ENCODE measurements around the gene TRIM10. TPM values are rescaled to one million over a fixed set of nuclear protein-coding genes. Genes with fewer than 3 reads are reported as not detected.
"Not testable (repeated sequence)": the region's sequence is repeated elsewhere in the genome, so short reads cannot be mapped to it uniquely, and the experiment has no call there.

The TRIM10 gene
- total RNA-seq, 2 donors from 2014 or later: not detected

GRCh38 chr6:30118691-30119090, 42.3 kb downstream of the TRIM10 start:
- not testable (repeated sequence) for H3K4me1 Mint-ChIP-seq (ENCODE audit: low read depth in 2 of 2); H3K4me3 Mint-ChIP-seq; DNase-seq (ENCODE audit: low spot score); ATAC-seq; H3K27ac Mint-ChIP-seq; H3K36me3 Mint-ChIP-seq; H3K9me3 Mint-ChIP-seq
- H3K27me3 Mint-ChIP-seq: peaks cover 29 to 44% of the 10 kb centered on the region in 2 donors

DNA sequence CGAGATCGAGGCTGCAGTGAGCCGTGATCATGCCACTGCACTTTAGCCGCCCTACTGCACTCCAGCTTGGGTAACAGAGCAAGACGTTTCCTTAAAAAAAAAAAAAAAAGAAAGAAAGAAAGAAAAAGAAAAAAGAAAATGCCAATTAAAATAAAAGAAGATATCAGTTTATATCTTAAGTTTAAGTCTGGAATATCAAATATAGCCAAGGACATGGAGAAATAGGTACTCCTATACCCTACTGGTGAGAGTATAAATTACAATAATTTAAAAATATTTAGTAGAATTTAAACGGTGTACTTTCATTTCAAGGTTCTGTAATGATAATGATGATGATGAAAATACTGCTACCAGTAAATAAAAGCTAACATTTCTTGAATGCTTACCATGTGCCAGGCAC, 44.3 kb downstream of the TRIM10 start:
- H3K4me1 Mint-ChIP-seq (ENCODE audit: low read depth in 2 of 2): peaks cover 9 to 10% of the 10 kb centered on the region in 2 donors
- H3K36me3 Mint-ChIP-seq: no peaks in the 10 kb centered on the region
- no peak for DNase-seq (ENCODE audit: low spot score)
- H3K9me3 Mint-ChIP-seq: no peaks in the 10 kb centered on the region
- no peak for ATAC-seq
- no peak overlapping the region for H3K4me3 Mint-ChIP-seq
- H3K27me3 Mint-ChIP-seq: peaks cover 34 to 45% of the 10 kb centered on the region in 2 donors
- H3K27ac Mint-ChIP-seq: no peak overlapping the region

DNA sequence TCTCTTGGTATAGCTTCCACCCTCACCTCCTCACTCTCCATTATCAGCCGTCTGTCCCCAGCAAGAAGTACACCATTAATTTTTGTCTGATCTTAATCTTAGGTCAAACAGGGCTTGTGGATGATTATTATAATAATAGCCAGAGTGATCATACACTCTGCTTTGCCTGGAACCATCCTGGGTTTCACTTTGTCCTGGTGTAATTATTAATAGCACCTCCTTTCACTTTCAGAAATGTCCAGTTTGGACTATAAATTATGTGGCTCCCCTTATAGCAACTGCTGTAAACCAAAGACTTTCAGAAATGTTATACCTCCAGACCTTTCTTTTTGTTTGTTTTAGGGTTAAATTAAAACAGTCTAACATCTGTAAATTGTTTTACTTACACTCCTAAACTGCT, 47.2 kb downstream of the TRIM10 start:
- no peak for DNase-seq (ENCODE audit: low spot score)
- no peaks in the 10 kb centered on the region for H3K9me3 Mint-ChIP-seq
- H3K36me3 Mint-ChIP-seq: no peaks in the 10 kb centered on the region
- H3K27ac Mint-ChIP-seq: no peak overlapping the region
- H3K4me1 Mint-ChIP-seq (ENCODE audit: low read depth in 2 of 2): peaks cover 10% of the 10 kb centered on the region in 2 donors
- H3K4me3 Mint-ChIP-seq: no peak overlapping the region
- H3K27me3 Mint-ChIP-seq: peaks cover 37 to 45% of the 10 kb centered on the region in 2 donors
- ATAC-seq: no peak

DNA sequence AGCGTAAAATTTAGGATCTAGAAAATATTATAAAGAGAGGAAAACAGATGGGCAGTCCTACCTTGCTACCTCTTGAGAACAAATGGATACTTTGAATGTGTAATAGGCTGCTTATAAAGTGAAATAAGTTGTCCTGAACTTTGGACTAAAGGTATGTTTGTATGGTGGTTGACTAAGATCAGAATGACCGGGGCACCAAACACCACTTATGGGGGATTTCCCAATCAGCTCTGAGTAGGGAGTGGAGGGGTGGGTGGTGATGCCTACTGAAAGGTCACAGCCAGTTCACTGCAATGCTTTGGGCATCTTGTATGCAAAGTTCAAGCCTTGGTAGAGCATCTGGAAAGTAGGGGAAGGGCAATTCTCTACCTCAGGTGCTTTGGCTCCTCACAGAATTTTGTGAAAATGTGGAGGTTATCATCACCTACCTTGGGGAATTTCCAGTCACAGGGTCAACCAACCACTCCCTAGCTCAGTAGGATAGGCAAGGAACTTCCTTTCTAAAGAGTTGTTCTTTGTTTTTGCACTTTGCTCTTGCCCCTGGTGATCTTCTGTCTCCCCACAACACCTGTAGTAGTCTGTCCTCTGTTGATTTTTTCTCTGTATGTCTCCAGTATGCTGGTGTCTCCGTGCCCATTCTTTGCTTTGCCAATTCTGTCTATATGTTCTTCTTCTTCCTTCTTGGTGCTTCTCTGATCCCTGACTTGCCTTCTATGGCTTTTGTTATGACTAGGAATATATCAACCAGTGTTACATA, 47.8 kb downstream of the TRIM10 start, which contains the start of gene TRIM31:
TRIM31 (minus strand) TSS at position 88 of the 757 bp plus-strand sequence. CDS start 285 bp downstream, outside the sequence.
- peaks cover 43 to 50% of the 10 kb centered on the region in 2 donors for H3K27me3 Mint-ChIP-seq
- DNase-seq (ENCODE audit: low spot score) (no peak), ATAC-seq (no peak)
- H3K4me1 Mint-ChIP-seq (ENCODE audit: low read depth in 2 of 2): peaks cover 10 to 15% of the 10 kb centered on the region in 2 donors
- no peaks in the 10 kb centered on the region for H3K36me3 Mint-ChIP-seq
- H3K4me3 Mint-ChIP-seq: no peak within 1 kb of the TSS
- H3K9me3 Mint-ChIP-seq: no peaks in the 10 kb centered on the region
- H3K27ac Mint-ChIP-seq: no peak within 1 kb of the TSS

DNA sequence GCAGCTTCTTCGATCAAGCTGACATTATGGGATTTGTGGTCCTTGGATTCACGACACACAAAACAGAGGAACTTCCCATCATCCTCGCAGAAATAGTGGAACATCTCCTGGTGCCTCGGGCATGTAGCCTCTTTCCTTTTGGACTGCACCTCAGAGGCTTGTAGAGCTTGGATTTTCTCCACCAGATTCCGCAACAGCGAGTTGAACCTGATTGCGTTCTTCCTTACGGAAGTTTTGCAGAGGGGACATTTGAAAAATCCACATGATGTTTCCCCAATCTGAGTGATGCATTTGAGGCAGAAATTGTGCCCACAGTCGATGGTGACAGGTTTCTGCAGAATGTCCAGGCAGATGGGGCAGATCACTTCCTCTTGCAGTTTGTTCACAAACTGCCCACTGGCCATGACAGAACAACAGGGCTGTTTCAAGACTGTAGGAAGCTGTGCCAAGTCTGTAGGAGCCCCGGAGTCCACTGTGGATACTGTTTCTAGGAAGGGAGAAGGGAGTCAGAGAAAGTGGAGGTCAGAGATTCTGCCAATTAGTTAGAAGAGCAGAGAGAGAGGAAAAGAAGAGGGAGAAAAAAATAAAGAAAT, 48.5 kb downstream of the TRIM10 start:
- no peak for DNase-seq (ENCODE audit: low spot score)
- Mint-ChIP-seq H3K9me3 (no peaks in the 10 kb centered on the region), H3K36me3 (no peaks in the 10 kb centered on the region), H3K4me3 (no peak overlapping the region), H3K27me3 (peaks cover 46 to 50% of the 10 kb centered on the region in 2 donors), H3K4me1 (ENCODE audit: low read depth in 2 of 2) (peaks cover 14 to 18% of the 10 kb centered on the region in 2 donors), H3K27ac (no peak overlapping the region)
- ATAC-seq: no peak

GRCh38 chr6:30111266-30111856, 49.6 kb downstream of the TRIM10 start:
- peaks cover 14 to 18% of the 10 kb centered on the region in 2 donors for H3K4me1 Mint-ChIP-seq (ENCODE audit: low read depth in 2 of 2)
- ATAC-seq: no peak
- no peak for DNase-seq (ENCODE audit: low spot score)
- H3K27me3 Mint-ChIP-seq: peaks cover 48 to 53% of the 10 kb centered on the region in 2 donors
- H3K9me3 Mint-ChIP-seq: no peaks in the 10 kb centered on the region
- H3K4me3 Mint-ChIP-seq: no peak overlapping the region
- H3K36me3 Mint-ChIP-seq: no peaks in the 10 kb centered on the region
- no peak overlapping the region for H3K27ac Mint-ChIP-seq

GRCh38 chr6:30104661-30105060, 56.4 kb downstream of the TRIM10 start:
- Mint-ChIP-seq H3K27ac (no peak overlapping the region), H3K4me3 (no peak overlapping the region), H3K36me3 (no peaks in the 10 kb centered on the region), H3K4me1 (ENCODE audit: low read depth in 2 of 2) (peaks cover 37 to 41% of the 10 kb centered on the region in 2 donors), H3K27me3 (peaks cover 40 to 46% of the 10 kb centered on the region in 2 donors), H3K9me3 (no peaks in the 10 kb centered on the region)
- DNase-seq (ENCODE audit: low spot score) (no peak), ATAC-seq (no peak)

DNA sequence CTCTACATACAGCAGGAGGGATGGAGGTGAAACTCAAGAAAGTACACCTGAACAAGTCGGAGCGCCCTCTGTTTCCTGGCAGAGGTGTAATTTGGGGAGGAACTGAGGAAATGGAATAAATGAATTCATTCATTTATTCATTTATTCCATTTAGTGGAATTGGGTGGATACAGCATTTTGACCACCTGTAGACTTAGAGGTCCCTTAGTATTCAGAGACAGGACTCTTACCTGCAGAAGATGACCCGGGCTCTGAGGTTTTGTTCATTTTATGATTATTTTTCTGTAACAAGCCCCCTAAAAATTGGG, 57.2 kb downstream of the TRIM10 start:
- peaks cover 44 to 49% of the 10 kb centered on the region in 2 donors for H3K27me3 Mint-ChIP-seq
- no peaks in the 10 kb centered on the region for H3K36me3 Mint-ChIP-seq
- peak overlapping the region; percentile 79 for H3K4me3 Mint-ChIP-seq
- DNase-seq (ENCODE audit: low spot score) (no peak), ATAC-seq (no peak)
- no peak overlapping the region for H3K27ac Mint-ChIP-seq
- peaks cover 37 to 40% of the 10 kb centered on the region in 2 donors for H3K4me1 Mint-ChIP-seq (ENCODE audit: low read depth in 2 of 2)
- no peaks in the 10 kb centered on the region for H3K9me3 Mint-ChIP-seq

DNA sequence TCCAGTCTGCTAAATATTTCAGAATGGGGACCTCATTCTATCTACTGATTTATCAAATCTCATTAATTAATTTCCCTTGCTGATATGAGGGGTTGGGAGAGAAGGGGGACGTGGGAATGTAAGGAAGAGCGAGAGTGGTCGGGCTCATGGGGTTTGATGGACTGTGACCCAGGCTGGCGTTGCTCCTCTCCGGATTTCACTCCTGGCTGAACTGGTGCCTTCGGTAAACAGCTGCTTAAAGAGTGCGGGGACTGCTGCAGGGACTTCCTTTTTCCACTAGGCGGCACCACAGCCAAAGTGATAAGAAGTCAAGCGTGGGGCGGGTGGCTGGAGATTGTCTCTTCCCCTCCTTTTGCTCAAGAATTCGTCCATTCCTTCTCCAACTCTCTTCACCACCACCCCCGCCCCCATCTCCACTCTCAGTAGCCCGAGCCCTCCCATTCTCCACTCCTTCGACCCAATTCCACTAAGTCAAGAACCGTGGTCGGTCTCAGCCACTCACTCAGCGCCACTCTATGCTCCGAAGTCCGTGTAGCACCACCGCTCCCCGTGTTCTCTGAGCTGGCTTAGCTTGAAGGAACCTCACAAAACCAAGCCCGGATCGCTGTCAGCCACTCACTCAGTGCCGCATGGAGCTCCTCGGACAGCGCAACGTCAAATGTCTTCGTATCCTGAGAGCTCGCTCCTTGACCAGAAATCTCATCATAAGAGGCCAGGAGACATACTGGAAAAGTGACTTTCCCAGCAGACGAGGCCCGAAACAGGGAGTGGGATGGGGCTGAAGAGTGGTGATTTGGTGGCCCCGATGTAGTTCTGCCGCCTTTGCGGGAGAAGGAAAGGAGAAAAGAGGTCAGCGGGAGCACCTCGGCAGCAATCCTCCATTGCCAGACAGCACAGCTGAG, 57.8 kb downstream of the TRIM10 start:
- peak; percentile 85 for DNase-seq (ENCODE audit: low spot score)
- H3K27me3 Mint-ChIP-seq: peaks cover 44 to 50% of the 10 kb centered on the region in 2 donors
- H3K27ac Mint-ChIP-seq: peak overlapping the region in 1 of 2 donors; percentile 58

GRCh38 chr6:30102414-30102969, 58.5 kb downstream of the TRIM10 start:
- H3K27ac Mint-ChIP-seq: peak overlapping the region in 1 of 2 donors; percentile 58
- no peaks in the 10 kb centered on the region for H3K36me3 Mint-ChIP-seq
- H3K9me3 Mint-ChIP-seq: no peaks in the 10 kb centered on the region
- H3K27me3 Mint-ChIP-seq: peaks cover 44 to 49% of the 10 kb centered on the region in 2 donors
- no peak for ATAC-seq
- peaks cover 31 to 33% of the 10 kb centered on the region in 2 donors for H3K4me1 Mint-ChIP-seq (ENCODE audit: low read depth in 2 of 2)
- DNase-seq (ENCODE audit: low spot score): no peak
- peak overlapping the region; percentile 79 for H3K4me3 Mint-ChIP-seq

More for the DNA sequence above, 57.8 kb downstream of the TRIM10 start:
- peak overlapping the region; percentile 79 for H3K4me3 Mint-ChIP-seq
- H3K36me3 Mint-ChIP-seq: no peaks in the 10 kb centered on the region
- H3K4me1 Mint-ChIP-seq (ENCODE audit: low read depth in 2 of 2): peaks cover 35 to 37% of the 10 kb centered on the region in 2 donors
- no peaks in the 10 kb centered on the region for H3K9me3 Mint-ChIP-seq
- peak; percentile 83 to 85 for ATAC-seq

Other genes with a start within 250 kb of the TRIM10 start
- 1,000 to 10,000 TPM; 1,618 to 3,352 TPM for gene HLA-A, start 218.7 kb downstream of the TRIM10 start, total RNA-seq
- gene POLR1H, start 99.9 kb downstream of the TRIM10 start, total RNA-seq: 10 to 100 TPM; 41.5 to 58.1 TPM
- gene PPP1R11, start 94.0 kb downstream of the TRIM10 start, total RNA-seq: 10 to 100 TPM; 50.3 to 82.0 TPM
- not detected for gene RNF39, start 85.4 kb downstream of the TRIM10 start, total RNA-seq
- not detected for gene TRIM31, start 48.1 kb downstream of the TRIM10 start, total RNA-seq
- gene TRIM40, start 25.1 kb downstream of the TRIM10 start, total RNA-seq: not detected
- under 1 TPM in 1 of 2 donors, not detected in 1; 0.20 TPM for gene TRIM15, start 2.3 kb upstream of the TRIM10 start, total RNA-seq
- gene TRIM26, start 52.2 kb upstream of the TRIM10 start, total RNA-seq: 10 to 100 TPM; 87.5 to 92.0 TPM
- gene TRIM39, start 165.7 kb upstream of the TRIM10 start, total RNA-seq: 10 to 100 TPM; 16.6 to 21.4 TPM
- gene RPP21, start 183.9 kb upstream of the TRIM10 start, total RNA-seq: 10 to 100 TPM; 23.2 to 37.8 TPM